Neural cell (in vitro differentiated cells): ENCODE results near the gene CCDC136. TPM values are rescaled to one million over a fixed set of nuclear protein-coding genes. Genes with fewer than 3 reads are reported as not detected.

Source experiments
- H2AFZ ChIP-seq: fragments of 200-600, 300-800 bp; sonication (generic), shearing (Covaris generic); 2 replicates; pipeline ENCODE4 v1.6.0; 2014; ENCODE audit warnings: low read depth, mild to moderate bottlenecking, antibody characterized with exemption, low read length, moderate library complexity
- H3F3A ChIP-seq: fragments of 200-600 bp; shearing (Covaris generic); 2 replicates; pipeline ENCODE4 v1.6.1; 2016; ENCODE audit warnings: mild to moderate bottlenecking, moderate library complexity, mixed read lengths, antibody characterized with exemption, low read length; ENCODE audit not compliant: insufficient read depth, poor library complexity, severe bottlenecking
- H3K27ac ChIP-seq: fragments of 200-600, 300-800 bp; sonication (generic), shearing (Covaris generic); 2 replicates; pipeline ENCODE4 v1.5.1; 2014; ENCODE audit warnings: mild to moderate bottlenecking, low read length, moderate library complexity
- H3K27me3 ChIP-seq: fragments of 300-800, 200-600 bp; sonication (generic), shearing (Covaris generic); 2 replicates; pipeline ENCODE4 v1.6.0; 2014; ENCODE audit warnings: mild to moderate bottlenecking, low read depth, low read length, moderate library complexity; ENCODE audit not compliant: insufficient read depth
- H3K36me3 ChIP-seq: fragments of 300-800, 200-600 bp; sonication (generic), shearing (Covaris generic); 2 replicates; pipeline ENCODE4 v1.5.1; 2014; ENCODE audit warnings: mild to moderate bottlenecking, antibody characterized with exemption, low read length, moderate library complexity; ENCODE audit not compliant: insufficient read depth
- H3K4me2 ChIP-seq: fragments of 300-800, 200-600 bp; sonication (generic), shearing (Covaris generic); 2 replicates; pipeline ENCODE4 v1.6.0; 2014; ENCODE audit warnings: mild to moderate bottlenecking, low read length
- H3K4me3 ChIP-seq: fragments of 300-800, 200-600 bp; sonication (generic), shearing (Covaris generic); 2 replicates; pipeline ENCODE4 v1.5.1; 2014; ENCODE audit warnings: mild to moderate bottlenecking, low read length, moderate library complexity
- H3K79me2 ChIP-seq: fragments of 200-600 bp; shearing (Covaris generic); replicated peaks from 2 replicates; pipeline ENCODE4 v1.6.0; 2014; ENCODE audit warnings: mild to moderate bottlenecking, low read length, moderate library complexity; ENCODE audit not compliant: insufficient read depth
- H3K9ac ChIP-seq: fragments of 300-800, 200-600 bp; sonication (generic), shearing (Covaris generic); 2 replicates; pipeline ENCODE4 v1.6.1; 2016; ENCODE audit warnings: mild to moderate bottlenecking, low read length, mixed read lengths
- H3K9me2 ChIP-seq: fragments of 200-600 bp; shearing (Covaris generic); 2 replicates; pipeline ENCODE4 v1.6.1; 2016; ENCODE audit warnings: mild to moderate bottlenecking, low read length, mixed read lengths; ENCODE audit not compliant: insufficient read depth
- H3K9me3 ChIP-seq: fragments of 200-600, 300-800 bp; sonication (generic), shearing (Covaris generic); 2 replicates; pipeline ENCODE4 v1.6.1; 2016; ENCODE audit warnings: mild to moderate bottlenecking, mixed run types, low read length, moderate library complexity, mixed read lengths
- H4K20me1 ChIP-seq: fragments of 200-600 bp; shearing (Covaris generic); 2 replicates; pipeline ENCODE4 v1.6.1; 2016; ENCODE audit warnings: mild to moderate bottlenecking, mixed run types; ENCODE audit not compliant: insufficient read depth
- CTCF ChIP-seq: fragments of 450-650 bp; IDR thresholded peaks from 2 replicates; pipeline ENCODE4 v1.5.1; 2014; ENCODE audit warnings: antibody characterized with exemption, mild to moderate bottlenecking, moderate library complexity; ENCODE audit not compliant: poor library complexity, severe bottlenecking
- EP300 ChIP-seq: fragments of 450-650 bp; conservative IDR thresholded peaks from 2 replicates; pipeline ENCODE4 v1.6.1; 2014; ENCODE audit warnings: antibody characterized with exemption, mild to moderate bottlenecking, moderate library complexity; ENCODE audit not compliant: poor library complexity, severe bottlenecking
- EZH2 ChIP-seq: fragments of 200-600, 300-800 bp; shearing (Covaris generic), sonication (generic); IDR thresholded peaks from 2 replicates; pipeline ENCODE4 v1.6.1; 2014; ENCODE audit warnings: antibody characterized with exemption, low read length, borderline replicate concordance, mild to moderate bottlenecking; ENCODE audit not compliant: insufficient read depth, poor library complexity, severe bottlenecking
- MXI1 ChIP-seq: fragments of 450-650 bp; conservative IDR thresholded peaks from 2 replicates; pipeline ENCODE4 v1.6.1; 2014; ENCODE audit warnings: antibody characterized with exemption, mild to moderate bottlenecking; ENCODE audit not compliant: poor library complexity, severe bottlenecking
- POLR2AphosphoS5 ChIP-seq: IDR thresholded peaks from 2 replicates; pipeline ENCODE4 v1.6.1; 2012
- RAD21 ChIP-seq: fragments of 450-650 bp; conservative IDR thresholded peaks from 2 replicates; pipeline ENCODE4 v1.6.1; 2014; ENCODE audit warnings: antibody characterized with exemption, mild to moderate bottlenecking, moderate library complexity
- REST ChIP-seq: IDR thresholded peaks from 2 replicates; pipeline ENCODE4 v1.6.1; 2012; ENCODE audit warnings: borderline replicate concordance
- SMC3 ChIP-seq: fragments of 450-650 bp; conservative IDR thresholded peaks from 2 replicates; pipeline ENCODE4 v1.6.1; 2014; ENCODE audit warnings: antibody characterized with exemption, mild to moderate bottlenecking, moderate library complexity; ENCODE audit not compliant: poor library complexity
- TAF1 ChIP-seq: IDR thresholded peaks from 2 replicates; pipeline ENCODE4 v1.6.1; 2012; ENCODE audit warnings: low read depth
- polyA plus RNA-seq: library from polyadenylated mRNA; depleted of rRNA; stranded (reverse); fragments of >200 nt; gene quantifications from 2 replicates; pipeline ENCODE4 v1.2.3, GENCODE V29; 2014

CCDC136 gene
- polyA plus RNA-seq, 1 donor from 2014 or later, result 42.5 TPM

- TF ChIP-seq CTCF (no peak), SMC3 (no peak), TAF1 (no peak), POLR2AphosphoS5 (no peak), EZH2 (no peak), REST (no peak), EP300 (no peak)
- H3K27me3 ChIP-seq, result no peaks in the 10 kb centered on the region
- no peaks in the 10 kb centered on the region for H3F3A ChIP-seq
- H3K9me3 ChIP-seq, result no peaks in the 10 kb centered on the region
- H3K9me2 ChIP-seq, result no peaks in the 10 kb centered on the region
- H4K20me1 ChIP-seq, result no peaks in the 10 kb centered on the region
- H3K4me3 ChIP-seq, result no peak overlapping the region
- H3K9ac ChIP-seq, result no peak overlapping the region
- H3K27ac ChIP-seq, result no peak overlapping the region
- H2AFZ ChIP-seq, result no peak overlapping the region
- peaks cover 15% of the 10 kb centered on the region for H3K36me3 ChIP-seq
- no peak overlapping the region for H3K4me2 ChIP-seq
- no peaks in the 10 kb centered on the region for H3K79me2 ChIP-seq
Measured at GRCh38 chr7:128804484-128804883, 12.7 kb downstream of the CCDC136 start.

GRCh38 chr7:128805225-128805624, 13.5 kb downstream of the CCDC136 start:
- Histone ChIP-seq H3K4me3 (no peak overlapping the region), H2AFZ (no peak overlapping the region), H3K27me3 (no peaks in the 10 kb centered on the region), H3K4me2 (no peak overlapping the region), H4K20me1 (no peaks in the 10 kb centered on the region), H3F3A (no peaks in the 10 kb centered on the region), H3K36me3 (peaks cover 15% of the 10 kb centered on the region), H3K27ac (no peak overlapping the region), H3K9me2 (no peaks in the 10 kb centered on the region), H3K9ac (no peak overlapping the region), H3K9me3 (no peaks in the 10 kb centered on the region), H3K79me2 (no peaks in the 10 kb centered on the region)
- TF ChIP-seq EZH2 (no peak), EP300 (no peak), RAD21 (no peak), MXI1 (no peak), POLR2AphosphoS5 (no peak), TAF1 (no peak), SMC3 (no peak), CTCF (no peak), REST (no peak)
